Fibroblast of the aortic adventitia (primary cell): ENCODE results near the gene ACACB. TPM values are rescaled to one million over a fixed set of nuclear protein-coding genes. Genes with fewer than 3 reads are reported as not detected.

Experiments used
- DNase-seq: peaks from one replicate; pipeline ENCODE4 v3.0.0-alpha.2; 2010; ENCODE audit warnings: low read depth
- H3K4me3 ChIP-seq: 2 replicates; pipeline ENCODE4 v1.5.1; 2011; ENCODE audit warnings: low read depth, mild to moderate bottlenecking, control low read depth, low read length, moderate library complexity
- CTCF ChIP-seq: IDR thresholded peaks from 2 replicates; pipeline ENCODE4 v1.5.1; 2011; ENCODE audit warnings: mild to moderate bottlenecking, low read length, control low read depth, inconsistent platforms; ENCODE audit not compliant: insufficient read depth
- total RNA-seq: library from RNA; depleted of rRNA; stranded (reverse); fragments of >200 nt; gene quantifications from 2 replicates; pipeline ENCODE4 v1.2.3, GENCODE V29; 2012; ENCODE audit warnings: low replicate concordance

The ACACB gene
- total RNA-seq, 1 donor: 14.7 TPM

- TF ChIP-seq CTCF: no peak
- H3K4me3 ChIP-seq: no peak overlapping the region
- no peak for DNase-seq
Observed at GRCh38 chr12:109221277-109221931, 105.0 kb downstream of the ACACB start.

- H3K4me3 ChIP-seq: no peak overlapping the region
- TF ChIP-seq CTCF: no peak
- DNase-seq: no peak
Observed at GRCh38 chr12:109222062-109222461, 105.7 kb downstream of the ACACB start.

GRCh38 chr12:109222496-109222895, 106.1 kb downstream of the ACACB start:
- no peak for TF ChIP-seq CTCF
- no peak overlapping the region for H3K4me3 ChIP-seq
- DNase-seq: no peak

- H3K4me3 ChIP-seq: no peak overlapping the region
- DNase-seq: no peak
- TF ChIP-seq CTCF: no peak
Observed at GRCh38 chr12:109223211-109223610, 106.8 kb downstream of the ACACB start.

GRCh38 chr12:109223868-109224267, 107.5 kb downstream of the ACACB start:
- no peak overlapping the region for H3K4me3 ChIP-seq
- no peak for DNase-seq
- TF ChIP-seq CTCF: no peak

GRCh38 chr12:109228664-109229063, 112.3 kb downstream of the ACACB start:
- H3K4me3 ChIP-seq: no peak overlapping the region
- no peak for TF ChIP-seq CTCF
- no peak for DNase-seq

- TF ChIP-seq CTCF: no peak
- DNase-seq: no peak
- H3K4me3 ChIP-seq: no peak overlapping the region
Observed at GRCh38 chr12:109230193-109230592, 113.8 kb downstream of the ACACB start.
